GM11168 (cell line): ENCODE measurements around the gene OR6B2.

Experiments used
- in situ Hi-C: fragments of 300-500 bp; cut with MboI; formaldehyde crosslinking; loops from one replicate; pipeline ENCODE4 v1.12.0; 2022; ENCODE audit warnings: low sequenced_read_pairs; ENCODE audit not compliant: unreplicated experiment

The OR6B2 gene

DNA sequence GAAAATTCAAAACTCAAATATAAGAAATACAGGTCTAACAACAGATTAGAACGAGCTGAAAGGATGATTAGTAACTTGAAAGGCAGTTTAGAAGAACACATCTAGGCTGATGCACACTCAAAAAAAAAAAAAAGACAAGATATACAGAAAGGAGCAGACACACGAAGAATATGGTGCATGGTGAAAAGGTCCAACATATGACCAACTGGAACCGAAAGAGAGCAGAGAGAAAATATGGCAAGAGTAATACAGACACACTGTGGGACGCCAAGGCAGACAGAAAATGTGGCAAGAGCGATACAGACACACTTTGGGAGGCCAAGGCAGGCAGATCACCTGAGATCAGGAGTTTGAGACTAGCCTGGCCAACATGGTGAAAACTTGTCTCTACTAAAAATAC lies 44.9 kb downstream of the OR6B2 start:
- in situ Hi-C loops = no loop called here

GRCh38 chr2:239984421-239985194 lies 45.6 kb downstream of the OR6B2 start:
- in situ Hi-C loops = no loop called here

- in situ Hi-C loops = no loop called here
Measured at GRCh38 chr2:239983004-239983778, 47.0 kb downstream of the OR6B2 start.
